H1 (cell line): ENCODE results near the gene EGFL6.

ENCODE experiments used
- EZH2 ChIP-seq: fragments of 200-600 bp; sonication (generic); IDR thresholded peaks from 2 replicates; pipeline ENCODE4 v1.7.1; 2012; ENCODE audit warnings: low read depth, mild to moderate bottlenecking, moderate library complexity, low read length, inconsistent platforms; ENCODE audit not compliant: severe bottlenecking
- GTF2F1 ChIP-seq: IDR thresholded peaks from 2 replicates; pipeline ENCODE4 v1.6.1; 2012; ENCODE audit warnings: low read depth, low read length, improper control_type of control experiment, borderline replicate concordance
- JUN ChIP-seq: IDR thresholded peaks from 2 replicates; pipeline ENCODE4 v1.6.1; 2011; ENCODE audit warnings: low read depth, mild to moderate bottlenecking, improper control_type of control experiment, low read length
- MAFK ChIP-seq: IDR thresholded peaks from 2 replicates; pipeline ENCODE4 v1.6.1; 2012; ENCODE audit warnings: low read depth, mild to moderate bottlenecking, improper control_type of control experiment, low read length
- POLR2AphosphoS5 ChIP-seq: IDR thresholded peaks from 2 replicates; pipeline ENCODE4 v1.6.1; 2011; ENCODE audit warnings: low read depth, low read length
- POU5F1 ChIP-seq: IDR thresholded peaks from 2 replicates; pipeline ENCODE4 v1.6.1; 2011; ENCODE audit warnings: low read depth, mild to moderate bottlenecking, low read length, moderate library complexity
- RAD21 ChIP-seq, 2 experiments: IDR thresholded peaks in 1 of 2; conservative IDR thresholded peaks in 1 of 2; 2 replicates each; pipeline ENCODE4 v1.6.1; 2011; ENCODE audit warnings: low read depth in 2 of 2, low read length in 2 of 2, improper control_type of control experiment in 1 of 2, inconsistent platforms in 1 of 2, mild to moderate bottlenecking in 1 of 2, moderate library complexity in 1 of 2
- TAF1 ChIP-seq: IDR thresholded peaks from 2 replicates; pipeline ENCODE4 v1.6.1; 2011; ENCODE audit warnings: mild to moderate bottlenecking, low read depth, low read length
- TCF12 ChIP-seq: IDR thresholded peaks from 2 replicates; pipeline ENCODE4 v1.6.1; 2011; ENCODE audit warnings: low read depth, mild to moderate bottlenecking, low read length
- YY1 ChIP-seq: IDR thresholded peaks from 2 replicates; pipeline ENCODE4 v1.6.1; 2011; ENCODE audit warnings: low read depth, mild to moderate bottlenecking, low read length
- TF ChIP-seq, protein P1 (sequence below): IDR thresholded peaks from 2 replicates; pipeline ENCODE4 v1.6.1; 2012; ENCODE audit warnings: inconsistent platforms
- TF ChIP-seq, protein P2 (sequence below): IDR thresholded peaks from 2 replicates; pipeline ENCODE4 v1.6.1; 2011; ENCODE audit warnings: low read length, improper control_type of control experiment
- TF ChIP-seq, protein P3 (sequence below), 3 experiments: IDR thresholded peaks; 1 replicate in 2 of 3; 2 replicates in 1 of 3; pipeline versions ENCODE4 v1.5.1 to v1.6.1; 2011; ENCODE audit warnings: low read length in 3 of 3, mild to moderate bottlenecking in 3 of 3, inconsistent platforms in 2 of 3, low read depth in 1 of 3, moderate library complexity in 1 of 3; ENCODE audit not compliant: insufficient read depth in 1 of 3; ENCODE audit errors: control extremely low read depth in 1 of 3
- TF ChIP-seq, protein P4 (sequence below): fragments of 300-600 bp; sonication (generic); IDR thresholded peaks from 2 replicates; pipeline ENCODE4 v1.7.1; 2012; ENCODE audit warnings: low read length, moderate library complexity, mild to moderate bottlenecking, inconsistent platforms; ENCODE audit not compliant: insufficient replicate concordance

DNA sequence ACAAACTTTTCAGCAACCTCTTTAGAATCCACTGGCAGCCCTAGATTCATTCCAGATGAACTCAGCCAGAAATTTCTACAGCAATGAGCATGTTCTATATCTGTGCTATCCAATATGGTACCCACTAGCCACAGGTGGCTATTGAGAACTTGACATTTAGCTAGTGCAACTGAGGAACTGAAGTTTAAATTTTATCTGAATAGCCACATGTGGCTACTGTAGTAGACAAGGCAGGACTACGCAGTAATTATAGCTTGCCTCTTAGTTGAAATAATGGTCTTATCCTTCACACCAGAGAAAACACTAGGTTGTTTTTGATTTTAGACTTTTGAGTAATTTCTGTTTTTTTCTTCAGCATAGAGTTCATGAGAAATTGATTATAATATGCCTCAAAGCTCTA lies 80.9 kb downstream of the EGFL6 start:
- TF ChIP-seq GTF2F1 (no peak), POU5F1 (no peak), MAFK (no peak), EZH2 (no peak), POLR2AphosphoS5 (no peak), TCF12 (no peak), YY1 (no peak), JUN (no peak), TAF1 (no peak), RAD21 (IDR thresholded peaks at IDR 0.05 in 1 of 2, conservative IDR thresholded peaks at IDR 0.05 in 1 of 2; ENCODE audit: low read depth in 2 of 2, low read length in 2 of 2) (no peak)
- TF ChIP-seq, protein P1, sequence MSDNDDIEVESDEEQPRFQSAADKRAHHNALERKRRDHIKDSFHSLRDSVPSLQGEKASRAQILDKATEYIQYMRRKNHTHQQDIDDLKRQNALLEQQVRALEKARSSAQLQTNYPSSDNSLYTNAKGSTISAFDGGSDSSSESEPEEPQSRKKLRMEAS = no peak
- TF ChIP-seq, protein P2, sequence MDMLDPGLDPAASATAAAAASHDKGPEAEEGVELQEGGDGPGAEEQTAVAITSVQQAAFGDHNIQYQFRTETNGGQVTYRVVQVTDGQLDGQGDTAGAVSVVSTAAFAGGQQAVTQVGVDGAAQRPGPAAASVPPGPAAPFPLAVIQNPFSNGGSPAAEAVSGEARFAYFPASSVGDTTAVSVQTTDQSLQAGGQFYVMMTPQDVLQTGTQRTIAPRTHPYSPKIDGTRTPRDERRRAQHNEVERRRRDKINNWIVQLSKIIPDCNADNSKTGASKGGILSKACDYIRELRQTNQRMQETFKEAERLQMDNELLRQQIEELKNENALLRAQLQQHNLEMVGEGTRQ = no peak
- TF ChIP-seq, protein P3, sequence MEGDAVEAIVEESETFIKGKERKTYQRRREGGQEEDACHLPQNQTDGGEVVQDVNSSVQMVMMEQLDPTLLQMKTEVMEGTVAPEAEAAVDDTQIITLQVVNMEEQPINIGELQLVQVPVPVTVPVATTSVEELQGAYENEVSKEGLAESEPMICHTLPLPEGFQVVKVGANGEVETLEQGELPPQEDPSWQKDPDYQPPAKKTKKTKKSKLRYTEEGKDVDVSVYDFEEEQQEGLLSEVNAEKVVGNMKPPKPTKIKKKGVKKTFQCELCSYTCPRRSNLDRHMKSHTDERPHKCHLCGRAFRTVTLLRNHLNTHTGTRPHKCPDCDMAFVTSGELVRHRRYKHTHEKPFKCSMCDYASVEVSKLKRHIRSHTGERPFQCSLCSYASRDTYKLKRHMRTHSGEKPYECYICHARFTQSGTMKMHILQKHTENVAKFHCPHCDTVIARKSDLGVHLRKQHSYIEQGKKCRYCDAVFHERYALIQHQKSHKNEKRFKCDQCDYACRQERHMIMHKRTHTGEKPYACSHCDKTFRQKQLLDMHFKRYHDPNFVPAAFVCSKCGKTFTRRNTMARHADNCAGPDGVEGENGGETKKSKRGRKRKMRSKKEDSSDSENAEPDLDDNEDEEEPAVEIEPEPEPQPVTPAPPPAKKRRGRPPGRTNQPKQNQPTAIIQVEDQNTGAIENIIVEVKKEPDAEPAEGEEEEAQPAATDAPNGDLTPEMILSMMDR (IDR thresholded peaks at IDR 0.05; ENCODE audit: control extremely low read depth in 1 of 3, insufficient read depth in 1 of 3, low read depth in 1 of 3, low read length in 3 of 3) = no peak
- TF ChIP-seq, protein P4, sequence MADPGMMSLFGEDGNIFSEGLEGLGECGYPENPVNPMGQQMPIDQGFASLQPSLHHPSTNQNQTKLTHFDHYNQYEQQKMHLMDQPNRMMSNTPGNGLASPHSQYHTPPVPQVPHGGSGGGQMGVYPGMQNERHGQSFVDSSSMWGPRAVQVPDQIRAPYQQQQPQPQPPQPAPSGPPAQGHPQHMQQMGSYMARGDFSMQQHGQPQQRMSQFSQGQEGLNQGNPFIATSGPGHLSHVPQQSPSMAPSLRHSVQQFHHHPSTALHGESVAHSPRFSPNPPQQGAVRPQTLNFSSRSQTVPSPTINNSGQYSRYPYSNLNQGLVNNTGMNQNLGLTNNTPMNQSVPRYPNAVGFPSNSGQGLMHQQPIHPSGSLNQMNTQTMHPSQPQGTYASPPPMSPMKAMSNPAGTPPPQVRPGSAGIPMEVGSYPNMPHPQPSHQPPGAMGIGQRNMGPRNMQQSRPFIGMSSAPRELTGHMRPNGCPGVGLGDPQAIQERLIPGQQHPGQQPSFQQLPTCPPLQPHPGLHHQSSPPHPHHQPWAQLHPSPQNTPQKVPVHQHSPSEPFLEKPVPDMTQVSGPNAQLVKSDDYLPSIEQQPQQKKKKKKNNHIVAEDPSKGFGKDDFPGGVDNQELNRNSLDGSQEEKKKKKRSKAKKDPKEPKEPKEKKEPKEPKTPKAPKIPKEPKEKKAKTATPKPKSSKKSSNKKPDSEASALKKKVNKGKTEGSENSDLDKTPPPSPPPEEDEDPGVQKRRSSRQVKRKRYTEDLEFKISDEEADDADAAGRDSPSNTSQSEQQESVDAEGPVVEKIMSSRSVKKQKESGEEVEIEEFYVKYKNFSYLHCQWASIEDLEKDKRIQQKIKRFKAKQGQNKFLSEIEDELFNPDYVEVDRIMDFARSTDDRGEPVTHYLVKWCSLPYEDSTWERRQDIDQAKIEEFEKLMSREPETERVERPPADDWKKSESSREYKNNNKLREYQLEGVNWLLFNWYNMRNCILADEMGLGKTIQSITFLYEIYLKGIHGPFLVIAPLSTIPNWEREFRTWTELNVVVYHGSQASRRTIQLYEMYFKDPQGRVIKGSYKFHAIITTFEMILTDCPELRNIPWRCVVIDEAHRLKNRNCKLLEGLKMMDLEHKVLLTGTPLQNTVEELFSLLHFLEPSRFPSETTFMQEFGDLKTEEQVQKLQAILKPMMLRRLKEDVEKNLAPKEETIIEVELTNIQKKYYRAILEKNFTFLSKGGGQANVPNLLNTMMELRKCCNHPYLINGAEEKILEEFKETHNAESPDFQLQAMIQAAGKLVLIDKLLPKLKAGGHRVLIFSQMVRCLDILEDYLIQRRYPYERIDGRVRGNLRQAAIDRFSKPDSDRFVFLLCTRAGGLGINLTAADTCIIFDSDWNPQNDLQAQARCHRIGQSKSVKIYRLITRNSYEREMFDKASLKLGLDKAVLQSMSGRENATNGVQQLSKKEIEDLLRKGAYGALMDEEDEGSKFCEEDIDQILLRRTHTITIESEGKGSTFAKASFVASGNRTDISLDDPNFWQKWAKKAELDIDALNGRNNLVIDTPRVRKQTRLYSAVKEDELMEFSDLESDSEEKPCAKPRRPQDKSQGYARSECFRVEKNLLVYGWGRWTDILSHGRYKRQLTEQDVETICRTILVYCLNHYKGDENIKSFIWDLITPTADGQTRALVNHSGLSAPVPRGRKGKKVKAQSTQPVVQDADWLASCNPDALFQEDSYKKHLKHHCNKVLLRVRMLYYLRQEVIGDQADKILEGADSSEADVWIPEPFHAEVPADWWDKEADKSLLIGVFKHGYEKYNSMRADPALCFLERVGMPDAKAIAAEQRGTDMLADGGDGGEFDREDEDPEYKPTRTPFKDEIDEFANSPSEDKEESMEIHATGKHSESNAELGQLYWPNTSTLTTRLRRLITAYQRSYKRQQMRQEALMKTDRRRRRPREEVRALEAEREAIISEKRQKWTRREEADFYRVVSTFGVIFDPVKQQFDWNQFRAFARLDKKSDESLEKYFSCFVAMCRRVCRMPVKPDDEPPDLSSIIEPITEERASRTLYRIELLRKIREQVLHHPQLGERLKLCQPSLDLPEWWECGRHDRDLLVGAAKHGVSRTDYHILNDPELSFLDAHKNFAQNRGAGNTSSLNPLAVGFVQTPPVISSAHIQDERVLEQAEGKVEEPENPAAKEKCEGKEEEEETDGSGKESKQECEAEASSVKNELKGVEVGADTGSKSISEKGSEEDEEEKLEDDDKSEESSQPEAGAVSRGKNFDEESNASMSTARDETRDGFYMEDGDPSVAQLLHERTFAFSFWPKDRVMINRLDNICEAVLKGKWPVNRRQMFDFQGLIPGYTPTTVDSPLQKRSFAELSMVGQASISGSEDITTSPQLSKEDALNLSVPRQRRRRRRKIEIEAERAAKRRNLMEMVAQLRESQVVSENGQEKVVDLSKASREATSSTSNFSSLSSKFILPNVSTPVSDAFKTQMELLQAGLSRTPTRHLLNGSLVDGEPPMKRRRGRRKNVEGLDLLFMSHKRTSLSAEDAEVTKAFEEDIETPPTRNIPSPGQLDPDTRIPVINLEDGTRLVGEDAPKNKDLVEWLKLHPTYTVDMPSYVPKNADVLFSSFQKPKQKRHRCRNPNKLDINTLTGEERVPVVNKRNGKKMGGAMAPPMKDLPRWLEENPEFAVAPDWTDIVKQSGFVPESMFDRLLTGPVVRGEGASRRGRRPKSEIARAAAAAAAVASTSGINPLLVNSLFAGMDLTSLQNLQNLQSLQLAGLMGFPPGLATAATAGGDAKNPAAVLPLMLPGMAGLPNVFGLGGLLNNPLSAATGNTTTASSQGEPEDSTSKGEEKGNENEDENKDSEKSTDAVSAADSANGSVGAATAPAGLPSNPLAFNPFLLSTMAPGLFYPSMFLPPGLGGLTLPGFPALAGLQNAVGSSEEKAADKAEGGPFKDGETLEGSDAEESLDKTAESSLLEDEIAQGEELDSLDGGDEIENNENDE = no peak
